GM21423 (cell line): ENCODE measurements around the gene OR52K1.

Experiments used
- ATAC-seq: cut with Tn5 transposase; IDR thresholded peaks from one replicate; pipeline ENCODE4 v1.9.1; 2021; ENCODE audit warnings: mild to moderate bottlenecking, moderate library complexity; ENCODE audit not compliant: unreplicated experiment

OR52K1 gene

GRCh38 chr11:4482445-4482844 is at the start of gene OR52K1:
TSS of gene OR52K1 (plus strand) at chr11:4482646. CDS start at chr11:4488901, 6,255 bp downstream.
- no peak for ATAC-seq

GRCh38 chr11:4433856-4434255 is 48.6 kb upstream of the OR52K1 start:
- ATAC-seq: no peak

- no peak for ATAC-seq
Observed at GRCh38 chr11:4436411-4436810, 46.0 kb upstream of the OR52K1 start.

GRCh38 chr11:4441515-4441914 is 40.9 kb upstream of the OR52K1 start:
- ATAC-seq: no peak

GRCh38 chr11:4443232-4443891 is 39.1 kb upstream of the OR52K1 start:
- ATAC-seq: no peak

DNA sequence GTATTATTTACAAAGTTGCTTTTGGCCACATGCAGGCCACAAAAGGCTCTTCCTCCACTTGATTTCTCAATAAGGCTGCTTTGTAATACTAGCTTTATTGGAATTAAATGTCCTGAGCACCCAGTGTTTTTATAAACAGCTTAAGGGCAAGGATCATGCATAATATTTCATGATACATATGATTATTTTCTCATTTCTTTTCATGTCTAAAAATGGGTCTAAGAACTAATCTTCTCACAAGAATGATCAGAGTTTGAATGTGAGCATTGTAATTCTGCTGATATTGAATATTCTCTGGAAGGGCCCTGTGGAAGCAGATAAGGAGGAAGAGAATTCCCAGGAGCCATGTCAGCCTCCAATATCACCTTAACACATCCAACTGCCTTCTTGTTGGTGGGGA is 33.5 kb upstream of the OR52K1 start, which contains the start of gene OR52K2:
TSS of gene OR52K2 (plus strand) at position 301 of the 400 bp plus-strand sequence. CDS start at position 346, 45 bp downstream.
- no peak for ATAC-seq

GRCh38 chr11:4453118-4453517 is 29.3 kb upstream of the OR52K1 start:
- no peak for ATAC-seq

- ATAC-seq: no peak
Observed at GRCh38 chr11:4454021-4454420, 28.4 kb upstream of the OR52K1 start.

DNA sequence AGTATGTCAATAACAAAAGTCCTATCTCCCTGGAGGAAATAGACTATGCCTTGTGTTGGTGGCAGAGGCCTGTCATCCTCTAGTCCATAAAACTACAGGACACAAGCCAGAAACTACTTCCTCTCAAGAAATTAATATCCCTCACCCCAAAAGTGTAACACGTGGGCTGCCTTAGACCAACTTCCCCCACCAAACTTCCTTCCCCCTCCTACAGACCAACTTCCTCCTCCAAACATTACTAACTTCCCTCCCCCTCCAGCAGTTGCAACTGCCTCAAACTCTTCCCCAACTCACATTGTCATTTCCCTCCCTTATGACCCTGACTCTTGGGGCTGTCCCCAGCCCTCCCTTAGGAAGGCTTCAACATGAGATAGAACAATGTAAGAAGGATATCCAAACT is 27.0 kb upstream of the OR52K1 start:
- no peak for ATAC-seq

DNA sequence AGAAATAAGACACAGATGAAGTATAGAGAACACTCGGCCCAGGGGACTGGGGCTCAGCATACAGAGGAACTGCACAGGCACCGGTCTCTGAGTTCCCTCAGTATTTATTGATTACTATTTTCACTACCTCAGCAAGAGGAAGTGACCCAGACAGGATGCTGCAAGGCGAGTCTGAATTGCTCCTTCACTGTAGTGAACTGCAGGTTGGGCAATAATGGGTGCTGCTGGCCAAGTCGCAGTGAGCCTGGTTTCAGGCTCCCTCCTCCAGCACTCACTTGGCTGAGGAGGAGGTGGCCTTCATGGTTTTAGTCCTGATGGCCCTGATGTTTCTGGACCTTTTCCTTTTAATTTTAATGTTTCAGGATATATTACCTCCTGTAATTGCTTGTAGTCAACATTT is 22.9 kb upstream of the OR52K1 start:
- peak; percentile 70 for ATAC-seq

DNA sequence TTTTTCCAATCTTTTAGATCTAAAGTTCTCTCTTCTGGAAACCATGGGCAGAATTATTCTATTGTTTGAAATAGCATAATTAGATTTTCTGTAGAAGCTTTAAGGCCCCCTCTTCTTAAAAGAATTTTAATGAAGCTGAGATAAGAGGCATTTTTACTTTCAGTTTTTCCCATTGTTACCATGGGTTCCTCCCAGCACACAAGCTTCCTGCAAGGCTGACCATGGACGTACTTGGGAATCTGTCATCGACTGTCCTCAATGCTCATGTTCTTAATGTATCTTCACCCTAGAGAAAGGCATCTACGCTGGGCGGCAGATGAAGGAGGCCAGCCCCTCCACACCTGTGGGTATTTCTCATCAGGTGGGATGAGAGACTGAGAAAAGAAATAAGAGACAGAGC is 22.3 kb upstream of the OR52K1 start:
- no peak for ATAC-seq

DNA sequence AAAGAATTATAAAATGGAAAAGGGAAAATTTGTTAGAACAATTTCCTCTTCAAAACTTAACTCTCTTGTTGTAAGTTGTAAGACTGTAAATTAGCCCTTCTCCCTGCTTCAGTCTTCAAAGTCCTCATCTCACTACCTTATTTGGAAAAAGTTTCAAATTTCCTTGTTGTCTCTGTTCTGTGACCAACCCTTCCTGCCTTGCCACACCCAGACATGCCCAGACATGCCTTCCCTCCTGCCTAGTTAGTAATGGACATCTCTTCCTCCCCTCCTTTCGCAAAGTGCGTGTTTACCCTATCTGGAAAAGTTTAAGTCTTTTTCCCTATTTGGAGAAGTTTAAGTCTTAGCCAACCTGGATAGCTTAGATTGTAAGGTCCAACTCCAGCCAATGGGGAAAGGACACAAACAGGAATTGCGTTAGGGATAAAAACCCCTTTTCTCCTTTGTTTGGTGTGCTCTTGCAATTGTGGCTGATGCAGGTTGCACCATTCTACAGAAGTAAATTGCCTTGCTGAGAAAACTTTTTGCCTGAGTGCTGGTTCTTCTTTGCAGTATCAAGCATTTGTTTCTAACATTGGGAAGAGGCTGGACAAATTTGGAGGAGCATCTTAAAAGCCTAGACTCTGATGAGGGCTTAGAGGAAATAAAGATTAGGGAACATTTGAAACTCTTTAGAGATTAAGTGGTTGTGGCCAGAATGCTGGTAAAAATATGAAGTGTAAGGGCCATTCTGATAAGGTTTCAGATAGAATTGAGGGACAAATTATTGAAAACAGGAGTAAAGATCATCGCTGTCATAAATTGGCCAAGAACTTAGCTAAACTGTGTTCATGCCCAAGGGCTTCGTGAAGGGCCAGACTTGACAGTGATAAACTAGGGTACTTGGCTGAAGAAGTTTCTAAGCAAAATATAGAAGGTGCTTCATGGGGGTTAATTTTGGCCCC is 18.0 kb upstream of the OR52K1 start:
- ATAC-seq: no peak

DNA sequence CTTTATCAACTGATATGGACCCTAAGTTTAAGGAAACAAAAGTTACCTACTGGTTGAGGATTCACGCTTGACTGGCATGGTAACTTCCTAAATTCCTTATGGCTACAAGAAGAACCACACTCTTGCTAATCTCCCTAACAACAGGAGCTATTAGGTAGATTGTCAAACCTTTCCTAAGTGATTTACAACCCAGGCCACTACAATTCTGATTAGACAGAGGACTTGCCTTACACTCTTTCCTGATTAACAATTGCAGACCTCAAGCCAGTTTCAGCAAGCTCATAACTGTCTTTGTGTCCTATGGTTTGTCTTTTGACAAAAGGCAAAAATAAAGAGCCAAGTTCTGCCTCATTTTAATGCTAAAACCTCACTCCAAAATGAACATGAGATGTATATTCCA is 17.0 kb upstream of the OR52K1 start:
- ATAC-seq: no peak

GRCh38 chr11:4466131-4466870 is 16.1 kb upstream of the OR52K1 start:
- no peak for ATAC-seq

DNA sequence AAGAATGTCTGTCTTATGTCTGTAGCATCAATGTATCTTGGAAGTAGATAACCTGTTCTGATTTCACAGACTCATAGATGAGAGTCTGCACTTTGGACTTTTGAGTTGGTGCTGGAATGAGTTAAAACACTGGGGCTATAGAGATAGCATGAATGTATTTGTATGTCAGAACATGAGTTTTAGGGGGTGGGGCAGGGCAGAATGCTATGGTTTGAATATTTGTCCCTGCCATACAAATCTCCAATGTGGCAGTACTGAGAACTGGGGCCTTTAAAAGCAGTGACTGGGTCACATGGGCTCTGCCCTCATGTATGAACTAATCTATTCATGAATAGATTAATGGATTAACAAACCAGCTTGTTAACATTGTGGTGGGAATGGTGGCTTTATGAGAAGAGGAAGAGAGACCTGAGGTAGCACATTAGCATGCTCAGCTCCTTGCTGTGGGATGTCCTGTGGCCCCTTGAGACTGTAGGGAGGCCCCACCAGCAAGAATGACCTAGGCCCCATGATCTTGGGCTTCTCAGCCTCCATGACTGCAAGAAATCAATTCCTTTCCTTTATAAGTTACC is 15.5 kb upstream of the OR52K1 start:
- peak; percentile 51 for ATAC-seq

GRCh38 chr11:4467811-4468606 is 14.4 kb upstream of the OR52K1 start:
- no peak for ATAC-seq

- no peak for ATAC-seq
Observed at GRCh38 chr11:4479644-4480043, 2.8 kb upstream of the OR52K1 start.

DNA sequence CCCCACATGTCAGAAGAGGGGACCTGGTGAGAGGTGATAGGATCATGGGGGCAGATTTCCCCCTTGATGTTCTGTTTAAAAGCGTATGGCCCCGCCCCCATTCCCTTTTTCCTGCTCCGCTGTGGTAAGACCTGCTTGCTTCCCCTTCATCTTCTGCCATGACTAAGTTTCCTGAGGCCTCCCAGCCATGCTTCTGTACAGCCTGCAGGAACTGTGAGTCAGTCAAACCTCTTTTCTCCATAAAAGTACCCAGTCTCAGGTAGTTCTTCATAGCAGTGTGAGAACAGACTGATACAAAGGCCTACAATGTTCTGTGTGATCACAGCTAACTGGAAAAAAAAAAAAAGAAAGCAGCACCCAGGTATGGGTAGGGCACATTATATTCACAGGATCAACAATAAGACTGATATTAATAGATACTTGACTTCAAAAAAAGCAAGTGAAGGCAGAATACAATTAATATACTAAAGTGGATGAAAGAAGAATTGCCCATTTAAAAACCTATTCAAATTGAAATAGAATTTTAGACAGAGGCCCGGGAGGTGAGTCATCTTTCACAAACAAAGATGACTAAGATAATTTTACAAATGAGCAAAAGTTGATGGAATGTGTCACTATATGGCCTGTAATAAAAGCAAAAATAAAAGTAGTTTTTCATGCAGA is 1.7 kb upstream of the OR52K1 start:
- ATAC-seq: no peak

- no peak for ATAC-seq
Observed at GRCh38 chr11:4481240-4481582, 1.2 kb upstream of the OR52K1 start.

DNA sequence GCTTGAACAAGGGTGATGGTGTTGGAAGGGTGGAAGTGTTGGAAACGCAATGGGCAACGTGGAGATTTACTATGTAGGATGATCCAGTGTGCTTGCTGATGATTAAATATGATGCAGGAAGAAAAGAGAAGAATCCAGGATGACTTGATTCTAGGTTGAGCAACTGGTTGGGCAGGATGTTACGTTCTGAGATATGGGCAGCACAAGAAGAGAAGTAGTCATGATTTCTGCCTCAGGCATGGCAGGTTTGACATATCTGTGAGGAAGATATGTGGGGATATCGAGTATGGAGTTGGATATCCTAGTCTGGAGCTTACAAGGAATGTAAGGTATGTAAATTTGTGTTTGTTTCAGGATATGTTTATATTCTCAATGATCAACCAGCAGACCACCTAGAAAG is 1.9 kb downstream of the OR52K1 start:
- ATAC-seq: no peak
